GOT3 (cell line): ENCODE measurements around the gene CALML3.
"Not testable (repeated sequence)": the region's sequence is repeated elsewhere in the genome, so short reads cannot be mapped to it uniquely, and the experiment has no call there.

ENCODE experiments used
- DNase-seq: peaks from one replicate; lab custom pipeline; 2025; ENCODE audit warnings: mixed read lengths; lab: John Stamatoyannopoulos, UW

CALML3 gene

DNA sequence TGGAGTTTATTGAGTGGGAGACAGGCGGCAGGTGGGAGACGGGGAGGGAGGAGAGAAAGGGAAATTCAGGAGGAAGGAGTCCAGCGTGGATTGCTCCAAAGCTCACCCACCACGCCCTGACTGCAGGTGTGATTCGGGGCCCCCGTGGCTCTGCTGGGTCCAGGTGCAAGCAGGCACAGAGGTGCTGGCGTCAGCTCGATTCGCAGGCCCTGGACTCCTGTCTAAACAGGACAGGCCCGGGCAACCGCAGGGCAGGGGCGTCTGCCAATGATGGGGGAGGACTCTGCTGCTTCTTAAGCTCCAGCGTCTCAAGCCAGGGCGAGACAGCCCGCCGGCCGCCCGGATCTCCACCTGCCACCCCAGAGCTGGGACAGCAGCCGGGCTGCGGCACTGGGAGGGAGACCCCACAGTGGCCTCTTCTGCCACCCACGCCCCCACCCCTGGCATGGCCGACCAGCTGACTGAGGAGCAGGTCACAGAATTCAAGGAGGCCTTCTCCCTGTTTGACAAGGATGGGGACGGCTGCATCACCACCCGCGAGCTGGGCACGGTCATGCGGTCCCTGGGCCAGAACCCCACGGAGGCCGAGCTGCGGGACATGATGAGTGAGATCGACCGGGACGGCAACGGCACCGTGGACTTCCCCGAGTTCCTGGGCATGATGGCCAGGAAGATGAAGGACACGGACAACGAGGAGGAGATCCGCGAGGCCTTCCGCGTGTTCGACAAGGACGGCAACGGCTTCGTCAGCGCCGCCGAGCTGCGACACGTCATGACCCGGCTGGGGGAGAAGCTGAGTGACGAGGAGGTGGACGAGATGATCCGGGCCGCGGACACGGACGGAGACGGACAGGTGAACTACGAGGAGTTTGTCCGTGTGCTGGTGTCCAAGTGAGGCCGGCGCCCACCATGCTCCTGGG, at the start of gene CALML3:
Gene CALML3, plus strand, starts transcription at position 321 of the 920 bp plus-strand sequence. Its CDS starts 125 bp downstream, at position 446.
- DNase-seq = no peak

DNA sequence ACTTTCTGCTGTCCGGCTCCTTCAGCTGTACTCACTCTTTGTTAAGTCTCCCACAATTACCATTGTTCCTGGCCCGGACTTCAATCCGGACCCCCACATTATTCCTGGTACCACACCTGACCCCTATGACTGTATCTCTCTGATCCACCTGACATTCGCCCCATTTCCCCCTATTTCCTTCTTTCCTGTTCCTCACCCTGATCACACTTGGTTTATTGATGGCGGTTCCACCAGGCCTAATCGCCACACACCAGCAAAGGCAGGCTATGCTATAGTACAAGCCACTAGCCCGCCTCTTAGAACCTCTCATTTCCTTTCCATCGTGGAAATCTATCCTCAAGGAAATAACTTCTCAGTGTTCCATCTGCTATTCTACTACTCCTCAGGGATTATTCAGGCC, 49.7 kb upstream of the CALML3 start:
- DNase-seq = not testable (repeated sequence)

DNA sequence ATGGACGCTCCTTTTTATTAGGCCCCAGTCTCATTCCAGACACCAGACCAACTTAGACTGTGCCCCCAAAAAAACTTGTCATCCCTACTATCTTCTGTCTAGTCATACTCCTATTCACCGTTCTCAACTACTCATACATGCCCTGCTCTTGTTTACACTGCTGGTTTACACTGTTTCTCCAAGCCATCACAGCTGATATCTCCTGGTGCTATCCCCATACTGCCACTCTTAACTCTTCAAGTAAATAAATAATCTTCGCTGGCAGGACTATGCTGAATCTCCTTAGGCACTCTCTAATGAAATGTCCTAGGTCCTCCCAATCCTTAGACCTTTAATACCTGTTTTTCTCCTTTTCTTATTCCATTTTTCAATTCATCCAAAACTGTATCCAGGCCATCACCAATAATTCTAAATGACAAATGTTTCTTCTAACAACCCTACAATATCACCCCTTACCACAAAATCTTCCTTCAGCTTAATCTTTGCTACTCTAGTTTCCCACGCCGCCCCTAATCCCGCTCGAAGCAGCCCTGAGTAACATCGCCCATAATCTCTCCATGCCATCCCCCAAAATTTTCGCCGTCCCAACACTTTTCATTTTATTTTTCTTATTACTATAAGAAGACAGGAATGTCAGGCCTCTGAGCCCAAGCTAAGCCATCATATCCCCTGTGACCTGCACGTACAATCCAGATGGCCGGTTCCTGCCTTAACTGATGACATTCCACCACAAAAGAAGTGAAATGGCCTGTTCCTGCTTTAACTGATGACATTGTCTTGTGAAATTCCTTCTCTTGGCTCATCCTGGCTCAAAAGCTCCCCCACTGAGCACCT, 48.6 kb upstream of the CALML3 start:
- not testable (repeated sequence) for DNase-seq

DNA sequence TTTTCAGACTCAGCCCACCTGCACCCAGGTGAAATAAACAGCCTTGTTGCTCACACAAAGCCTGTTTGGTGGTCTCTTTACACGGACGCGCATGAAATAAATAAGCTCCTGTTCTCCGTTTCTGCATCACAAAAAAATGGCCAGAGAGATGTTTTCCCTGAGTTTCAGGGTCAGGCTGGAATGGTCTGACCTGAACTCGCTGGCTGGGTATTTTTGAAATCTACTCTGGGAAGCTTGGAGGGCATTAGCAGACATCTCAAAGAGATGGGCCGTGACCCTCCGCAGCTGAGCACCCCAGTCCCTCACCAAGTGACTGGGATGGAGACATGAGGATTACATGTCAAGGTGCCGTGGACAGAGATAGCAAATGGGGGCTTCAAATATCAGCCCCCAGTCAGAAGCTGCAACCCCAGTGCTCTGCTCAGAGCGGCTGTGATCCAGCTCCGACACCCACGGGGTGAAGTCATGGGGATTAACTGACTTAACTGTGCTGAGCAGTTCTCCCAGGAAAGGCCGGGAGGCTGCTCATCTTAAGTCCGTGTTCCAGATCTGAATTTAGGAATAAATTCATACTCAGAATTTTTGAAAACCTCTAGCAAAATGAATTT, 47.7 kb upstream of the CALML3 start:
- no peak for DNase-seq

DNA sequence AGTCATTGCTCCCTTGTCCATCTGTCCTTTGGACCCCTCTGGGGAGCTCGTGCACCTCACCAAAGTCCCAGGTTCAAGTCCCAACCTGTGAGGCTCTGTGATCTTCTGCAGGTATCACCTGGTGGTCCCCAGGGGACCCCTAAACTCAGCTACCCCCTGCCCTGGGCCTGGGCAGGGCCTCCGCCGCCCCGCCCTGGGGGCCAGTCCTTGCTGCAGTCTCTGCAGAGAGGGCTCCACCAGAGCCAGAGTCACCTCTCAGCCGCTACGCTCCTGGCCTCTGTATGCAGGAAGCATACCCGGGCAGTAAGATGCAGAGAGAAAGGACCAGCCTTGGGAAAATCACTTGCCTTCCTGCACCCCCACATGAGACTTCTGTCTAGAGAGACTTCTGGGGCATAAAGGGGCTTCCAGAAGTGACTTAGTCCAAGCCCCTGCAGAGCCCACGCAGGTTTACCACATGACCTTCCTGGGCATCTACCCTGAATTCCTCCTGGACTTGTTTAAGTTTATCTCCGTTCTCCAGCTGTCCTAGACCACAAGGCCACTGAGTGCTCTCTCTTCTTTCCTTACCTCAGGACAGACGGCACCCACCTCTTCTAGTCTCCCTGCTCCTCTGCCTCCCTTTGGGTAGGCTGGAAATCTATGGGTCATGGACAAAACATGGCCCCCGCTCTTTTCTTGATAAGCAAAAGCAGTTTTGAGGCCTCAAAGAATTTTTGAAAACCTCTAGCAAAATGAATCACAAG, 46.6 kb upstream of the CALML3 start:
- no peak for DNase-seq

DNA sequence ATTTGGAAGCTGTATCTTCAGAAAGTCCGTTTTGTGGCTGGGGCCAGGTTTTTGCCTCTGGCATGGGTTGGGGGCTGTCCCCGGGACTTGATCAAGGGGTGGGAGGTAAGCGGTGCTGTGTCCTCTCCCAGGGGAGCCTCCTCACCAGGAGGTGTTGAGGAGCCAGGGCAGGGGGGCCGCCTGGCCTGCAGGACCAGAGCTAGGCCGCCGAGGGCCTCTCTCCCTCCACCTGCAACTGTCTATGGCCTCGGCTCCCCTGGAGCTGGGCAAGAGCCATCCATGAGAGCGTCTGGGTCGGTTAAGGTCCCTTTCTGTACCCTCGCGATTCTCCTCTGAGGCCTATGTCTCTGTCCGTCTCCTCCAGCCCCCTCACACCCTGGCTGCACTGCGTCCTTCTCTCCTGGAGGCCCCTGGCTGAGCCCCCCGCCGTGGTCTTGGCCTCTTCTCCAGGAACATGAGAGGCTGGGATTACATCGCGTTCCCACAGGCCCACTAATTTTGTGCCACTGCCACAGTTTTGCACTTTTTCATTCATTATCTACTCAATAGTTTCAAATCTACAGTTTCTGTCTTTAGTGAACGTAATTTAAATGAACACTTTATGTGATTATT, 46.0 kb upstream of the CALML3 start:
- DNase-seq = no peak

DNA sequence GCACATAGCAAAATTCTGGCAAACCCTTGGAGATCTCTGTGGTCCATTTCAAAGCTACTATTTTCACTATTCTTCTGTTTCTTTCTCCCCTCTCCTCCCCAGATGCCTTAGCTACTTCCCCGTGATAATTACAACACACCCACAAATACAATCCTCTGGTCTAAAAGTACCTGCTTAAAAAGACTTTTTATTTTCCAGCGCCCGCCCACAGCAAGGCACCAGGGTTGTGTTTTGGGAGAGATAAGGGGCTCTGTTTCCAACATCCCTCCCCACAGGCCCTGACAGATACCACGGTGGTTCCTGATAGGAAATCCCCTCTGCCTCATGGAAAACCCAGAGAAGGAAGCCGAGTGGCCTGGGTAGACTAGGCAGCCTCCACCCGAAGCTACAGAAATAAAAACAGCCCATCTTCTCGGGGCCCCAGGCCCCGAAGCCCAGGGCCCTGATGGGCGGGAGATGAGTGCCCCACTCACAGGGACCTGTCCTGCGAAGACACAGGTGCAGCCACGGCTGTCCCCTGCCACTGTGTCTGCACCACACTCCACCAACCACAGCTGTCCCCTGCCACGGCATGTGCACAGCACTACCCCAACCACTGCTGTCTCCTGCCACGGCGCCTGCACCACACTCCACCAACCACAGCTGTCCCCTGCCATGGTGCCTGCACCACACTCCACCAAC, 45.1 kb upstream of the CALML3 start:
- DNase-seq = no peak

DNA sequence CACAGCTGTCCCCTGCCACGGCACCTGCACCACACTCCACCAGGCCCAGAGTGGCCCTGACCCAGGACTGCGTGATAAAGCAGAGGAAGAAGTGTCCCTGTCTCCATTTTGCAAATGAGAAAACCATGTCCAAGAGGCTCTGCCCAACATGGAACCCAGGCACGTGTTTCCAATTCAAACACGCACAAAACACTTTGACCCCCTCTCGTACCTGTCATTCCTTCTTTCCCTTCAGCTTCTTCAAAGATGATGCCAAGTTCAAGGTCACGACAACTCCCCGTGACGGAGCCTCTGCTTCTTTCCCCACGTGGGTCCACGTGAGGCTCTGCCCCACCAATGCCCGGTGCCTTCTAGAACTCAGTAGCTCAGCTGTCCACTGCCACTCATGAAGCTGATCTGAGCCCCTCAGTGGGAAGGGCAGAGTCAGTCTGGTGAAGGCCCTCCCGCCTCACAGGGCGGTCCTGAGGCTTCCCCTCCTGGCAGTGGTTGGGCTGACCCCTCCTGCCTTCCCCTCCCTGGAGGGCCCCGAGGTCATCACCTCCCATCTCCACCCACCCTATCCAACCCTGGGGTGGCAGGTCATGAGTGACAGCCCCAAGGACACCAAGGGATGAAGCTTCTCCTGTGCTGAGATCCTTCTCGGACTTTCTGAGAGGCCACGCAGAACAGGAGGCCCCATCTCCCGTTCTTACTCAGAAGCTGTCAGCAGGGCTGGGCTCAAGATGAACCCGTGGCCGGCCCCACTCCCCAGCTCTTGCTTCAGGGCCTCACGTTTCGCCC, 44.4 kb upstream of the CALML3 start:
- no peak for DNase-seq

DNA sequence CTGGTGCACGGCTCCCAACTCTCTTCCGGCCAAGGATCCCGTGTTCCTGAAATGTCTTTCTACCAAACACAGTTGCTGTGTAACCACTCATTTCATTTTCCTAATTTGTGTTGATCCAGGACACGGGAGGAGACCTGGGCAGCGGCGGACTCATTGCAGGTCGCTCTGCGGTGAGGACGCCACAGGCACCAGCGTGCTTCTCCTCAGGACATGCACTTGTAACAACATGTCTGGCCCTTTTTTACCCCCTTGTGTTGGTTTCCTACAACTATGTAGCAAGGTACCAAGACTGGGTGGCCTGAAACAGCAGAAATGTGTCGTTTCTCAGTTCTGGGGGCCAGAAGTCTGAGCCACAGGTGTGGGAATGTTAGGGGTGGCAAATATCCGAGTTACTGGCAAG, 43.6 kb upstream of the CALML3 start:
- no peak for DNase-seq

DNA sequence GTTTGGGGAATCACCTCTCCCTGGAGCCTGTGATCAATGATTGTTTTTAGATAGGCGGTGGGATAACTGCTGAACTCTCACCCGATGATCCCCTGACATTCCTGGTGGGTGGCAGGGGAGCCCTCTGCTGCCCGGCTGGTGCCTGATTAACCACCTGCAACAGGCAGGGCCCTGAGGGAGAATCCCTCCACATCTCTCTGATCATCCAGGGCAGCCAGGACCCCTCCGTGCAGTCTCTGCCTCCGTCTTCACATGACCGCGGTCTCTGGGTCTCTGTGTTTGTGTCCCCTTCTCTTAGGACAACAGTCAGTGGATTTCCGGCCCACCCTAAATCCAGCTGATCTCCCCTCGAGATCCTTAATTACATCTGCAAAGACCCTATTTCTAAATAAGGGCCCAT, 42.7 kb upstream of the CALML3 start:
- DNase-seq = no peak

DNA sequence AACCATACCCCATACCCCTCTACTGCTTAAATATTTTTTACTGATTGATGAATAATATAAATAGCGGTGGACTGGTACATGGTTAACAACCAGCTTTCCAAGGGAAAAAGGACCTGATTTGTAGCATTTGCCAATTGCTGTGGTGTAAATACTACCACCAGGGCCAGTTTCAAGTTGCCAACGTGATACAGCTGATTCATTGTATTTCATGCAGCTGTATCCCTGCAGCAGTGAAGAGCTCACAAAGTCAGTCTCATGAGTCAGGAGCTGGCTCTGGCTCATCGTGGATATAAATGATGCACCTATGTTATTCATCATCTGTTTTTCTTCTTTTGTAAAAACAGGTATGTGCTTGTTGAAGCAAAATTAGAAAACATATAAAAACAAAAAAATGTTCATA, 40.6 kb upstream of the CALML3 start:
- no peak for DNase-seq

DNA sequence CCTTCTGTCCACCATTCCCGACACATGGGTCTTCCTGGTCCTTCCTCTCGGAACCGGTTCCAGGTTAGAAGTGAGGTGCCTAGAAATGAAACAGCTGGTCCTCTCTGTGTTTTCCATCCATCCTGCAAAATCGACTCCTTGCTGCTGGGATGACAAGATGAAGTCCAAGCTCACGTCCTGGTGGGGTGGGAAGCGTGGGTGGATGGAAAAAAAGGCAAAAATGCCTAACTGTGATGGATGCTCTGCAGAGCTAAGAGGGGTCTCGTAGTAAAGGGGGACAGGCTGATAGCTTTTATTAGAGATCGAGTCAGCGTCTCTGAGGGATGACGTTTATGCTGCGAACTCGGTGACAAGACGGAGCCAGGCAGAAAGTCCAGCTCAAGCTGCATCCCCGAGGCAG, 39.5 kb upstream of the CALML3 start:
- no peak for DNase-seq

DNA sequence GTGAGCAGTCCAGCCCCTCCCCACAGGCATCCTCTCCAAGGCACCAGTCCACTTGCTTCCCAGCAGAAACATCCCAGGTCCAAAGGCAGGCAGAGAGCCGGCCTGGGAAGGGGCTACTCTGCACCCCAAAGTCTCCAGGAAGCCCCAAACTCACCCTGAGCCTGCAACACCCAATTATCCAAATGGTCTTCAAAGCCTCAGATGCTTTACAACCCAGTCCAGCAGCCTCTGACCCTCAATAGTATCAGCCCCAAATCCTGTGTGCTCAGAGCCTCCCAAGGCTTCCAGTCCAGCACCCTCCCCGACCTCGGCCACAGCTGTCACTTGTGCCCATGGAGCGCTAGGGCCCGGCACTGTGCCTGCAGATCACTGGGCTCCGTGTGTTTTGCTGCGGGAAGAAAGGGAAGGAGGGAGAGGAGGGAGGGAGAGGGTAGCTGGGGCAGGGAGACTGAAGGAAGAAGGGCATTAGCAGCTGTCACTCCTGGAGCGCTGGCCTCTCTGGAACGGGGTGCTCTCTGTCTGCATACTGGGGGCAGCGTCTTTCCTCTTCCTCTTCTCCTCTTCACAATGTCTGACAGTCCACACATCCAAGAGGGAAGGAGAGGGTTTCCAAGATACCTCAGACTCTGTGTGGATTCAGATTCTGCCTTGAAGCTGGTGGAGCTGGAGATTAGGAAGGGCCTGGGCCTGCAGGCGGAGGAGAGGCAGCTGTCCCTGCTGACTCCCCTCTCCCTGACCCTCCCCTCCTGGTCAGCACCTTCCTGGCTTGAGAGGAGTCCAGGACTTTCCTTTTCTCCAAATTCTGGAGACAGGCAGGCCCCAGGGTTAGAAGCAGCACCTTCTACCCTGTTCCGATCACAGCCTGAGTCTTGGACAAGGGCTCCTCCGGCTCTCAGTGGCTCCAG, 38.6 kb upstream of the CALML3 start:
- no peak for DNase-seq

DNA sequence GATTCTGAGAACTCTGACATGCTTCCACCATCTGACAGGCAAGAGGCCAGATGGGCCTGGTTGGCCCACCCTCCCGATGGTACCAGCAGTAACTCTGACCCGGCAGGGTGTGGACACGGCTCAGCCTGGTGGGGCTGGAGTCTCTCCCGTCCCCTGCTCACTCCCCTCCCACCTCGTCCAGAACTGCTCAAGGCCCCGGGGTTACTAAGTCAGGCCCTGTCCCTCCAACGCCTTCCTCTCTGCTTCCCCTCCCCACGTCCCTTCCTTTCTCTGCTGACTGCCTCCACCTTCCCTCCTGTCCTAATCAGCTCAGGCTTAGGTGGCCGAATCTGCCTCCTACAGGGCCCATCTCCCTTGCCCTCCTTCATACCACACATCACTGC, 37.9 kb upstream of the CALML3 start:
- DNase-seq = no peak

DNA sequence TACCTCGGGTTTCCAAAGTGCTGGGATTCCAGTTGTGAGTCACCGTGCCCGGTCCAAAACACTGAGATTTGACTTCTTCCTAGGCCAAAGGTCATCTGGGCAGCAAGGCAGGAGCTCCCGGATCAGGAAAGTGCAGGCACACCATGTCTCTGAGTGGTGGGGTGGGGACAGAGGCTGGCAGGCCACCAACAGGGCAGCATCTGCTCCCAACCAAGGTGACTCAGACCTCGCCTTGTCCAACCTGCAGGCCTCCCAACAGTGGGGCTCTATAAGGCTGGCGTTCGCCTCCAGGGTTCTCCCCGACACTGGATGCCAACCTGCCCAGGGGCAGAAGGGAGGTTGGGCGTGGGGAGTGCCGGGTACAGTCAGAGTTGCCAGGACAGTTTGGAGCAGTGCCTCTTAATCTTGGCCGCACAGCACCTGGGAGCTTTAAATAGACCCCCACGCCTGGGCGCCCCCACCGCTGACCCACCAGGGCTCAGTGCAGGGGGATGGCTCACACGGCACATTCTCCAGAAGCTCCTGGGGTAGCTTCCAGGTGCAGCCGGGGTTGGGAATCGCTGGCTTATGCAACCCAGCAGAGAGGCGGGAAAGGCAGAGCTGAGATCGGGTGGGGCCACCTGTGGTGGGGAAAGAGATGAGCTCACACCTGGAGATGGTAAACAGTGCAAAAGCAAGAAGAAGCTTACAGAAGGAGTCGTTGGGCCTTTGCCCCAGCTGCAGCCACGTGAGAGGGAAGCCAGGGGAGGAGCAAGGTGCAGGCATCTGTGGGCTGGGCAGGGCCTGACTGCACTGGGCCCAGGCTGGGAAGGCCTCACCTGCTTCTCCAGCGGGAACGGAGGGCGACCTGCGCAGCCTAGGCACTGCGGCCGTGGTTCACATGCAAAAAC, 36.2 kb upstream of the CALML3 start:
- no peak for DNase-seq

DNA sequence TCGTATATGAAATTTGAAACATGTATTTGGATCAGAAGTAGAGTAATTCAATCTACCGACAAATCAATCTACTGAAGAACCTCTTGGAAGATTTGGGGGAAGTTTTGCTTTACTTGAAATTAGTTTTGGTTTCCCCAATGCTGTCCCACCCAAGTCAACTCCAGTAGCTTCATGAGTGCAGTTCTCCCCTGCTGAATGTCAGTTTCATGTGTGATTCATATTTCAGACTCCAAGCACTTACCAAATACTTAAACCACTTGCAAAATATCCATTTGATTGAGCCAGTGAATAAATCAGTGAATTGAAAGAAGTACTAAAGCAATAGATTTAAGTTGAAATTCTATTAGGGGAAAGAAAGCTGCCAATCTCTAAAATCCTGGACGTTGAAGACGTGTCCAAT, 34.7 kb upstream of the CALML3 start:
- no peak for DNase-seq

DNA sequence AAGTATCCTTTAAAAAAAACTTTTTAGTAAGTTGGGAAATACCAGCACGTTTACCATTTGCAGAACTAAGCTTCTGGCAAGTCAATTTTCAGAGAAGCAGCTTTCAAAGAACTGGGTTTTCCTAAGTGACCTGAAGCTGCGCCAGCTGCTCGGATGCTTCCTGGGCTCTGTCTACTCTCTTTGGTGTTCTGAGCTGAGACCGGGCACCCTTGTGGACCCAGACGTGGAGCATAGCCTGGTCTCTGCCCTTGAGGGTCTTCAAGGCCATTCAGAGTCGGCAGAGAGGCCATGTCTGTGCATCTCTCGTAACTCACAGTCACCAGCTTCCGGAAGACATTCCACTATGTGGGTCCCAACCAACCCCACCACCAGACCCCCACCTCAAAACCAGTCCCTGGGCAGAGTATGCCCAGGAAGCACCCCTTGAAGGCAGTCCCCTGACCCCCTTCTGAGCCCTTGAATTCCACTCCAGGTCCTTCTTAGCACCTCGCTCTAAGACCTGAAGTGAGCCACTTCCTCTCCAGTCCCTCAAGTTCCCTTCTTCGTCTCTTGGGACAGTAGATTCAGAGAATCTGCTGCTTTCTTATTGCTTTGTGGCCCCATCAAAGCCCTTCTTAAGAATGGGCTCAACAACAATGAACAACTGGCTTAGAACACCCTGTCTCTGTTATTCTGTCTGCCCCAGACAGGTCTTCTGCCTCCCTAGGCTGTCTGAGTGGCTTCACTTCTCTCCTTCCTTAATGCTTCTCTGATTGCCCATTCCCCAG, 33.9 kb upstream of the CALML3 start:
- DNase-seq = no peak
